ENCODE data around the gene SMIM1. TPM values are rescaled to one million over a fixed set of nuclear protein-coding genes. Genes with fewer than 3 reads are reported as not detected.
"Not testable (repeated sequence)": the region's sequence is repeated elsewhere in the genome, so short reads cannot be mapped to it uniquely, and the experiment has no call there.

The SMIM1 gene
- total RNA-seq (2014; rRNA removed; shearing (Covaris generic)) (3.2 TPM in 1 of 2 replicates, not detected in the other), polyA plus RNA-seq (2016; fragmentation: Nextera tagmentation; extraction: Ambion mirVana) (7.2 and 12.0 TPM in 2 replicates)
- long read RNA-seq, partial matches to known transcripts: 1 of 2 reads
- long read RNA-seq, other reads (novel, unspliced or antisense): 0 of 2 reads

- H2AFZ ChIP-seq: peak within 1 kb of the TSS; percentile 87
Observed at GRCh38 chr1:3772715-3773571, at the start of gene SMIM1. SMIM1 (plus strand) TSS chr1:3772749; CDS start chr1:3775374, 2,625 bp downstream.

GRCh38 chr1:3722846-3723245 is 49.7 kb upstream of the SMIM1 start:
- no peak overlapping the region for H3K4me3 ChIP-seq
- Mint-ChIP-seq H3K27me3 (ENCODE audit: insufficient read depth, low read depth, poor library complexity) (peaks cover 7% of the 10 kb centered on the region), H3K27ac (no peak overlapping the region), H3K9me3 (no peaks in the 10 kb centered on the region), H3K36me3 (ENCODE audit: low read depth) (no peaks in the 10 kb centered on the region), H3K4me3 (no peak overlapping the region), H3K4me1 (peaks cover 10% of the 10 kb centered on the region)
- no peaks in the 10 kb centered on the region for H3K79me2 ChIP-seq (replicated peaks; ENCODE audit: insufficient read depth)
- no peak overlapping the region for H2AFZ ChIP-seq
- H3K27ac ChIP-seq (ENCODE audit: low read depth): no peak overlapping the region
- no peak for TF ChIP-seq EZH2 (IDR thresholded peaks at IDR 0.05; ENCODE audit: low read depth, unreplicated experiment)
- no peak overlapping the region for H3K4me2 ChIP-seq
- H3K9me2 ChIP-seq (ENCODE audit: insufficient read depth): no peaks in the 10 kb centered on the region
- no peaks in the 10 kb centered on the region for H3K27me3 ChIP-seq (ENCODE audit: insufficient read depth)
- H3K4me1 ChIP-seq (ENCODE audit: insufficient read depth): no peaks in the 10 kb centered on the region
- no peak for DNase-seq (ENCODE audit: low spot score)
- no peaks in the 10 kb centered on the region for H3K36me3 ChIP-seq (ENCODE audit: insufficient read depth)
- no peak for ATAC-seq
- H3F3A ChIP-seq (replicated peaks; ENCODE audit: low read depth): no peaks in the 10 kb centered on the region
- no peaks in the 10 kb centered on the region for H4K20me1 ChIP-seq (replicated peaks; ENCODE audit: insufficient read depth)

More at GRCh38 chr1:3772715-3773571, at the start of gene SMIM1:
- Mint-ChIP-seq H3K4me1 (peaks cover 19% of the 10 kb centered on the region), H3K9me3 (no peaks in the 10 kb centered on the region; the same call in 2 of the 3 replicates), H3K4me3 (peak within 1 kb of the TSS; percentile 69), H3K36me3 (ENCODE audit: low read depth) (no peaks in the 10 kb centered on the region), H3K27me3 (ENCODE audit: insufficient read depth, low read depth, poor library complexity) (peaks cover 9% of the 10 kb centered on the region), H3K27ac (no peak within 1 kb of the TSS)
- Histone ChIP-seq H3K36me3 (ENCODE audit: insufficient read depth) (no peaks in the 10 kb centered on the region), H3K4me2 (peak within 1 kb of the TSS; percentile 90), H3K27ac (ENCODE audit: low read depth) (no peak within 1 kb of the TSS), H3K4me3 (peak within 1 kb of the TSS; percentile 64), H3K79me2 (replicated peaks; ENCODE audit: insufficient read depth) (no peaks in the 10 kb centered on the region), H3K27me3 (ENCODE audit: insufficient read depth) (no peaks in the 10 kb centered on the region), H3K9me2 (ENCODE audit: insufficient read depth) (no peaks in the 10 kb centered on the region), H4K20me1 (replicated peaks; ENCODE audit: insufficient read depth) (no peaks in the 10 kb centered on the region), H3F3A (replicated peaks; ENCODE audit: low read depth) (peaks cover 6% of the 10 kb centered on the region; the same call in 1 of the 2 replicates), H3K4me1 (ENCODE audit: insufficient read depth) (peaks cover 13% of the 10 kb centered on the region; the same call in 1 of the 2 replicates)
- TF ChIP-seq ZNF114 (CRISPR knock-in tag; IDR thresholded peaks at IDR 0.05) (no peak), POLR2AphosphoS5 (IDR thresholded peaks at IDR 0.05; ENCODE audit: low read depth) (peak; percentile 52), ETS1 (IDR thresholded peaks at IDR 0.05) (no peak), EZH2phosphoT487 (IDR thresholded peaks at IDR 0.05; ENCODE audit: unreplicated experiment) (no peak)
- ATAC-seq (peak; percentile 2), DNase-seq (ENCODE audit: low spot score) (no peak)

GRCh38 chr1:3724416-3725030 is 48.0 kb upstream of the SMIM1 start:
- H3K27me3 Mint-ChIP-seq (ENCODE audit: insufficient read depth, low read depth, poor library complexity): peaks cover 10% of the 10 kb centered on the region
- not testable (repeated sequence) for H3K27ac Mint-ChIP-seq

More at GRCh38 chr1:3724416-3725030, 48.0 kb upstream of the SMIM1 start:
- H3F3A ChIP-seq (replicated peaks; ENCODE audit: low read depth); H3K4me3 Mint-ChIP-seq; H3K27me3 ChIP-seq (ENCODE audit: insufficient read depth); H3K4me1 Mint-ChIP-seq; H2AFZ ChIP-seq; H3K27ac ChIP-seq (ENCODE audit: low read depth); H3K9me2 ChIP-seq (ENCODE audit: insufficient read depth); H3K79me2 ChIP-seq (replicated peaks; ENCODE audit: insufficient read depth); H3K36me3 ChIP-seq (ENCODE audit: insufficient read depth); H3K4me1 ChIP-seq (ENCODE audit: insufficient read depth); H3K9me3 Mint-ChIP-seq; H3K4me2 ChIP-seq; H3K4me3 ChIP-seq; H4K20me1 ChIP-seq (replicated peaks; ENCODE audit: insufficient read depth); H3K36me3 Mint-ChIP-seq (ENCODE audit: low read depth): not testable (repeated sequence)
- peak; percentile 76 for ATAC-seq
- peak; percentile 97 to 99 for TF ChIP-seq CTCF (conservative IDR thresholded peaks at IDR 0.05; ENCODE audit: low read depth in 2 of 2)
- peak; percentile 93 for DNase-seq (ENCODE audit: low spot score)

All from GM23338 (cell line).